ENCODE measurements around the gene DLGAP1. TPM values are rescaled to one million over a fixed set of nuclear protein-coding genes. Genes with fewer than 3 reads are reported as not detected.
A peak's percentile ranks its signal among the peaks of the same experiment; 100 is the strongest.

Gene DLGAP1
- 774 and 822 TPM in 2 replicates for total RNA-seq (2013; cell fraction: nucleolus; rRNA removed)
- 2.0 and 2.6 TPM in 2 replicates for total RNA-seq (2014; rRNA removed)
- 3.5 and 4.0 TPM in 2 replicates for total RNA-seq (2014; rRNA removed; fragmentation: Illumina TruSeq; extraction: Trizol)
- total RNA-seq (2021) = 4.1 and 4.8 TPM in 2 replicates
- polyA plus RNA-seq (2011; ENCODE audit: low read depth) = 0.13 TPM
- 27.6 and 38.4 TPM in 2 replicates for polyA plus RNA-seq (2011; rRNA removed)
- 16.9 and 20.1 TPM in 2 replicates for polyA plus RNA-seq (2011; cell fraction: cytosol; rRNA removed)
- 107 and 133 TPM in 2 replicates for polyA plus RNA-seq (2011; cell fraction: nucleus; rRNA removed)
- polyA plus RNA-seq (2012) = 0.74 and 1.1 TPM in 2 replicates
- polyA plus RNA-seq (2014; fragmentation: Illumina TruSeq; extraction: Trizol) = 1.1 and 1.9 TPM in 2 replicates
- polyA plus RNA-seq (2014; fragmentation: Nextera tagmentation; extraction: Ambion mirVana) = under 1 TPM; 0.23 to 0.60 TPM
- 1.4 TPM in 2 replicates for polyA plus RNA-seq (2014; rRNA removed)
- 1 to 10 TPM; 1.9 to 3.3 TPM for polyA plus RNA-seq (2016; fragmentation: Nextera tagmentation; extraction: Ambion mirVana)
- polyA minus RNA-seq (2011; rRNA and poly(A)+ RNA removed) = 234 and 289 TPM in 2 replicates
- polyA minus RNA-seq (2011; cell fraction: cytosol; rRNA and poly(A)+ RNA removed) = 15.5 and 16.6 TPM in 2 replicates
- 461 and 778 TPM in 2 replicates for polyA minus RNA-seq (2011; cell fraction: nucleus; rRNA and poly(A)+ RNA removed)
- Bru-seq, nascent RNA = percentile 92 among the genes with signal in this experiment
- BruChase-seq, experiment 1, labeled RNA remaining after a 6-hour chase = percentile 93 among the genes with signal in this experiment
- BruChase-seq, experiment 2, labeled RNA remaining after a 2-hour chase = percentile 97 among the genes with signal in this experiment
- long read RNA-seq, experiment 1, partial matches to known transcripts = 3 of 15 reads
- long read RNA-seq, experiment 1, other reads (novel, unspliced or antisense) = 11 of 15 reads
- long read RNA-seq, experiment 2, partial matches to known transcripts = 22 of 69 reads
- long read RNA-seq, experiment 2, other reads (novel, unspliced or antisense) = 47 of 69 reads

DNA sequence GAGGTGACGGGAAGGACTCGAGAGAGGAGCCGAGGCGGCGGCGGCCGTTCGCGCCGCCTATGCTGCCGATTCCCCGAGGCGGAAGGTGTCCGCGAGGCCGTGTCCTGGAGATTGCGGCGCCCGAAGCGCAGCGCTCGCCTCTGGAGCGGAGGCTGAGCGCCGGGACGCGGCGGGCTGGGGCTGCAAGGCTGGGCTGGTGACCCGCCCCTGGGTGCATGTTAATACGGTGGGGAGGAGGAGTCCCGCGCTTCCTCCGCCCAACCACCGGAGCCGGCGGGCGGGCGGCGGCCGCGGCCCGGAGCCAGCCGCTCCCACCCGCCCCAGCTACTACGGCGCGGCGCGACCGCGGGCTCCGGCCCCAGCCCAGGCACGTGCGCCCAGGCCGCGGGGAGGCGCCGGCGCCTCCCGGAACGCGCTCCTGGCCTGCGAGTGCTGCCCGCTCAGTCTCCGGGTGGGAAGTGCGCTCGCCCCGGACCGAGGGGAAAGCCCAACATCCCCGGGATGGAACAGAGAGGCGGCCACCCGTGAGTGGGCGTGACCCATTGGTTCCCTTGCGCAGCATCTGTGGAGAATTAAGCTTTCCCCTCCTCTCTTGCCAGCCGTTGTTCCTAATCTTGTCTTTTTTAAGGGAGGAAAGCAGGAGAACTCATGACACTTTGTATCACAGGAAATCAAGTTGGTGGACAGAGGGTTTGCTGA, at the start of gene DLGAP1:
DLGAP1 (minus strand) TSS at position 195 of the 699 bp plus-strand sequence.
- no TSS peak for BruUV-seq (replicated peaks)
- CTCF ChIA-PET = interaction anchor here (1.2 to 2.6 kb wide), 4 partner anchors 268 to 604 kb away, joined by 3 to 14 read pairs (median 4); no protein-coding TSS in a partner anchor
- POLR2A ChIA-PET = interaction anchor here (0.6 to 1.4 kb wide), 5 partner anchors 9 to 1176 kb away, joined by 3 to 4 read pairs (median 3); no protein-coding TSS in a partner anchor
- DNase-seq (ENCODE audit: low read depth, low spot score) = no peak
- H2AFZ ChIP-seq (ENCODE audit: control insufficient read depth, low read depth, low read length) = no peak within 1 kb of the TSS
- 47% methylated on average over 33 of the region's 75 CpGs for WGBS (ENCODE audit: insufficient coverage, insufficient replicate concordance, low lambda C conversion rate, missing lambda C conversion rate)
- H4K20me1 ChIP-seq (ENCODE audit: control insufficient read depth, insufficient read depth) = no peaks in the 10 kb centered on the region
- no peaks in the 10 kb centered on the region; the same call in 2 of the 3 replicates for H3K9me3 ChIP-seq (replicated peaks; ENCODE audit: control insufficient read depth, insufficient read depth, low read length)
- no peak within 1 kb of the TSS for H3K4me3 ChIP-seq
- H3K9ac ChIP-seq (ENCODE audit: control insufficient read depth, insufficient read depth, low read length) = no peak within 1 kb of the TSS
- SMC1A ChIA-PET (ENCODE audit: uncharacterized antibody, unreplicated experiment) = interaction anchor here (0.7 to 1.8 kb wide), 8 partner anchors 7 to 600 kb away, joined by 3 to 8 read pairs (median 4); no protein-coding TSS in a partner anchor
- intact Hi-C loops (cut with micrococcal nuclease; ENCODE audit: unreplicated experiment) = loop anchor here (1.0 to 10.0 kb wide), 4 partner anchors 182 to 602 kb away; no protein-coding TSS in a partner anchor
- in situ Hi-C loops (cut with MboI) = no loop called here
- RAD21 ChIA-PET (ENCODE audit: unreplicated experiment) = interaction anchor here (1.0 to 1.9 kb wide), 8 partner anchors 19 to 603 kb away, joined by 3 to 9 read pairs (median 3); no protein-coding TSS in a partner anchor
- no peaks in the 10 kb centered on the region for H3K79me2 ChIP-seq (ENCODE audit: control insufficient read depth, insufficient read depth, low read length)
- peak; percentile 85 for ATAC-seq
- FAIRE-seq = no peak
- no peaks in the 10 kb centered on the region; a peak in 1 of 4 replicates for H3K27me3 ChIP-seq (replicated peaks in 1 of 2; ENCODE audit: control insufficient read depth in 2 of 2, insufficient read depth in 2 of 2, low read length in 1 of 2)
- no peak within 1 kb of the TSS for H3K4me2 ChIP-seq (ENCODE audit: control insufficient read depth, insufficient read depth)
- no peaks in the 10 kb centered on the region for H3K4me1 ChIP-seq (ENCODE audit: control insufficient read depth, insufficient read depth, low read length)
- no peaks in the 10 kb centered on the region for H3K36me3 ChIP-seq (ENCODE audit: control insufficient read depth in 2 of 2, insufficient read depth in 2 of 2, low read length in 1 of 2)
- H3K27ac ChIP-seq (ENCODE audit: control insufficient read depth, insufficient read depth) = no peak within 1 kb of the TSS
- peak; percentile 42; the same call in 1 of the 2 replicates for TF ChIP-seq ZSCAN29 (IDR thresholded peaks at IDR 0.05)
- TF ChIP-seq POLR2A (IDR thresholded peaks at IDR 0.05; ENCODE audit: low read depth, low read length) = 0 out of 2 replicates have a peak, but pooled peaks have one; percentile 23
- peak; percentile 57 for TF ChIP-seq BACH1 (IDR thresholded peaks at IDR 0.05; ENCODE audit: borderline replicate concordance)
- no peak for TF ChIP-seq HDAC6 (IDR thresholded peaks at IDR 0.05; ENCODE audit: unreplicated experiment)
- 0 out of 2 replicates have a peak, but pooled peaks have one; percentile 18 for TF ChIP-seq NR2F1 (conservative IDR thresholded peaks at IDR 0.05)
- TF ChIP-seq RB1 (IDR thresholded peaks at IDR 0.05; ENCODE audit: borderline replicate concordance) = 0 out of 2 replicates have a peak, but pooled peaks have one; percentile 64
- TF ChIP-seq, protein P1, sequence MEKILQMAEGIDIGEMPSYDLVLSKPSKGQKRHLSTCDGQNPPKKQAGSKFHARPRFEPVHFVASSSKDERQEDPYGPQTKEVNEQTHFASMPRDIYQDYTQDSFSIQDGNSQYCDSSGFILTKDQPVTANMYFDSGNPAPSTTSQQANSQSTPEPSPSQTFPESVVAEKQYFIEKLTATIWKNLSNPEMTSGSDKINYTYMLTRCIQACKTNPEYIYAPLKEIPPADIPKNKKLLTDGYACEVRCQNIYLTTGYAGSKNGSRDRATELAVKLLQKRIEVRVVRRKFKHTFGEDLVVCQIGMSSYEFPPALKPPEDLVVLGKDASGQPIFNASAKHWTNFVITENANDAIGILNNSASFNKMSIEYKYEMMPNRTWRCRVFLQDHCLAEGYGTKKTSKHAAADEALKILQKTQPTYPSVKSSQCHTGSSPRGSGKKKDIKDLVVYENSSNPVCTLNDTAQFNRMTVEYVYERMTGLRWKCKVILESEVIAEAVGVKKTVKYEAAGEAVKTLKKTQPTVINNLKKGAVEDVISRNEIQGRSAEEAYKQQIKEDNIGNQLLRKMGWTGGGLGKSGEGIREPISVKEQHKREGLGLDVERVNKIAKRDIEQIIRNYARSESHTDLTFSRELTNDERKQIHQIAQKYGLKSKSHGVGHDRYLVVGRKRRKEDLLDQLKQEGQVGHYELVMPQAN (conservative IDR thresholded peaks at IDR 0.05) = peak; percentile 22; the same call in 1 of the 2 replicates
- TF ChIP-seq, protein P2, sequence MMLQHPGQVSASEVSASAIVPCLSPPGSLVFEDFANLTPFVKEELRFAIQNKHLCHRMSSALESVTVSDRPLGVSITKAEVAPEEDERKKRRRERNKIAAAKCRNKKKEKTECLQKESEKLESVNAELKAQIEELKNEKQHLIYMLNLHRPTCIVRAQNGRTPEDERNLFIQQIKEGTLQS (IDR thresholded peaks at IDR 0.05; ENCODE audit: borderline replicate concordance, extremely low read depth, low read depth, low read length) = no peak
- no peak for TF ChIP-seq SPI1 (IDR thresholded peaks at IDR 0.05; ENCODE audit: borderline replicate concordance, insufficient read depth, low read depth, low read length)
- peak; percentile 94 for TF ChIP-seq IKZF1 (conservative IDR thresholded peaks at IDR 0.05)
- TF ChIP-seq POLR2AphosphoS2 (IDR thresholded peaks at IDR 0.05; ENCODE audit: low read depth, low read length) = peak; percentile 72; the same call in 1 of the 2 replicates
- TF ChIP-seq NRF1 (conservative IDR thresholded peaks at IDR 0.05; ENCODE audit: low read depth, low read length) = 0 out of 2 replicates have a peak, but pooled peaks have one; percentile 11
- TF ChIP-seq, protein P3, sequence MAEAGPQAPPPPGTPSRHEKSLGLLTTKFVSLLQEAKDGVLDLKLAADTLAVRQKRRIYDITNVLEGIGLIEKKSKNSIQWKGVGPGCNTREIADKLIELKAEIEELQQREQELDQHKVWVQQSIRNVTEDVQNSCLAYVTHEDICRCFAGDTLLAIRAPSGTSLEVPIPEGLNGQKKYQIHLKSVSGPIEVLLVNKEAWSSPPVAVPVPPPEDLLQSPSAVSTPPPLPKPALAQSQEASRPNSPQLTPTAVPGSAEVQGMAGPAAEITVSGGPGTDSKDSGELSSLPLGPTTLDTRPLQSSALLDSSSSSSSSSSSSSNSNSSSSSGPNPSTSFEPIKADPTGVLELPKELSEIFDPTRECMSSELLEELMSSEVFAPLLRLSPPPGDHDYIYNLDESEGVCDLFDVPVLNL (IDR thresholded peaks at IDR 0.05; ENCODE audit: low read depth, low read length) = no peak
- TF ChIP-seq DPF2 (IDR thresholded peaks at IDR 0.05) = peak; percentile 62; the same call in 1 of the 2 replicates
- TF ChIP-seq ZNF24 (IDR thresholded peaks at IDR 0.05) = 0 out of 2 replicates have a peak, but pooled peaks have one; percentile 2
- TF ChIP-seq RUNX3 (IDR thresholded peaks at IDR 0.05; ENCODE audit: low read length) = no peak
